ENCODE data around the gene TGIF2LX.
"Not testable (repeated sequence)": the region's sequence is repeated elsewhere in the genome, so short reads cannot be mapped to it uniquely, and the experiment has no call there.

TGIF2LX gene

DNA sequence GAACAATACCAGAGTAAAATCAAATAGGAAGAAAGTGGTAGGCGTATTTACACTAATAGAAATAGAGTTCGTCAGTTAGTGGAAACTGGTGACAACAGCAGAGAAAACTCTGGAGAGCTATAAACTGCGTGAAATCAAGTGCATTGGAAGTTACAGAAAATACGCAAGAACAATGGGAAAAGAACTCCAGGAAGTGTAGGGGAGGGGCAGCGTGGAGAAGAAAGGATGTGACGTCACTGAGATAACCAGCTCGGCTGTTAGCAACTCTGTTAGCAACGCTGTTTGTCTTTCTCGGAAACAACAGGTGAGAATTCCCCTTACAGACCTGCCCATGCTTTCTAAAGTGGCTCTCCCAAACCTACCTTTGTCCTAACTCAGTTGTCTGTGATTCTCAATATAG, at the start of gene TGIF2LX:
Gene TGIF2LX (plus strand): TSS at position 244 of the 400 bp plus-strand sequence. CDS start 178 bp downstream, outside the sequence.
- not testable (repeated sequence) for DNase-seq (ENCODE audit: low read depth)

DNA sequence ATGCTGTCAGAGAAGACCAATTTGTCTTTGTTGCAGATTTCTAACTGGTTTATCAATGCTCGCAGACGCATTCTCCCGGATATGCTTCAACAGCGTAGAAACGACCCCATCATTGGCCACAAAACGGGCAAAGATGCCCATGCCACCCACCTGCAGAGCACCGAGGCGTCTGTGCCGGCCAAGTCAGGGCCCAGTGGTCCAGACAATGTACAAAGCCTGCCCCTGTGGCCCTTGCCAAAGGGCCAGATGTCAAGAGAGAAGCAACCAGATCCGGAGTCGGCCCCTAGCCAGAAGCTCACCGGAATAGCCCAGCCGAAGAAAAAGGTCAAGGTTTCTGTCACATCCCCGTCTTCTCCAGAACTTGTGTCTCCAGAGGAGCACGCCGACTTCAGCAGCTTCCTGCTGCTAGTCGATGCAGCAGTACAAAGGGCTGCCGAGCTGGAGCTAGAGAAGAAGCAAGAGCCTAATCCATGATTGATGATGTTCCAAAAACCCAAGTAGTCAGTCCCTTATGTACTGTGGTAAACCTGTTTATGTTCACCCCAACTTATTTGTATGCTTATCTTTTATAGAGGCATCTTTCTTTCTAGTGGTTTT, 728 bp downstream of the TGIF2LX start:
- DNase-seq (ENCODE audit: low read depth): not testable (repeated sequence)

DNA sequence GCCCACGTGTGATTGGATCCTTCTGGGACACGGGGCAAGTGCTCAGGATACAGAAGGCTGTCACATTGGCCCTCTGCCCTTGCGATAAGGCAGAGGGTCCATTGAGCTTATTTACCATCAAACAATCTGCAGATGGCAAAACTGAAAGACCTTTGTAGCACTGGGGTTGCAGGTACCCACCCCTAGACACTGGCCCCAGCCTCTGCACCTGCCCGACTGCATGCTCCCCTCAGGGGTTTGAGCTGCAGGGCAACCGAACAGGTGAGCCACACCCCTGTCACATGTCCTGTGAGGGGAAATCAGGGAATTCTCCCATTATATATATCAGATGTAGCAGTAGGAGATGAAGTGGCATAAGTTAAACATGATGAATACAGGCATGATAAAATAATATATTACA, 21.4 kb downstream of the TGIF2LX start:
- not testable (repeated sequence) for DNase-seq (ENCODE audit: low read depth)

DNA sequence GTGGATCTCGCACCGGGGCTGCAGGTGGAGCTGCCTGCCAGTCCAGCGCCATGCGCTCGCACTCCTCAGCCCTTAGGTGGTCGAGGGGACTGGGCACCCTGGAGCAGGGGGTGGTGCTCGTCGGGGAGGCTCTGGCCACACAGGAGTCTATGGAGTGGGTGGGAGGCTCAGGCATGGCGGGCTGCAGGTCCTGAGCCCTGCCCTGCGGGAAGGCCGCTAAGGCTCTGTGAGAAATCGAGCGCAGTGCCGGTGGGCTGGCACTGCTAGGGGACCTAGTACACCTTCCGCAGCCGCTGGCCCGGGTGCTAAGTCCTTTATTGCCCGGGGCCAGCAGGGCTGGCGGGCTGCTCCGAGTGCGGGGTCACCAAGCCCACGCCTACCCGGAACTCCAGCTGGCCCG, 43.9 kb downstream of the TGIF2LX start:
- not testable (repeated sequence) for DNase-seq (ENCODE audit: low read depth)
